PFSK-1 (cell line): ENCODE results near the gene SRRM2.

Experiments
- FOXP2 ChIP-seq: optimal IDR thresholded peaks from 2 replicates; pipeline ENCODE3; 2011; ENCODE audit warnings: borderline replicate concordance, control low read depth, inconsistent platforms; ENCODE audit not compliant: insufficient read depth; ENCODE audit errors: extremely low read length, extremely low read depth
- POLR2AphosphoS5 ChIP-seq: IDR thresholded peaks from 2 replicates; pipeline ENCODE4 v1.6.1; 2012; ENCODE audit warnings: low read depth, mild to moderate bottlenecking, control low read depth, low read length, moderate library complexity
- SIN3A ChIP-seq: IDR thresholded peaks from 2 replicates; pipeline ENCODE4 v1.6.1; 2012; ENCODE audit warnings: mild to moderate bottlenecking, low read length, moderate library complexity, borderline replicate concordance; ENCODE audit not compliant: insufficient read depth
- TAF1 ChIP-seq: IDR thresholded peaks from 2 replicates; pipeline ENCODE4 v1.6.1; 2012; ENCODE audit warnings: low read length, control low read depth, borderline replicate concordance; ENCODE audit not compliant: insufficient read depth
- TF ChIP-seq, protein P1 (sequence below), 2 experiments: IDR thresholded peaks; 2 replicates each; pipeline versions ENCODE4 v1.6.1 to v1.8.0; 2011 to 2012; ENCODE audit warnings: low read depth in 2 of 2, low read length in 2 of 2, control low read depth in 1 of 2, inconsistent platforms in 1 of 2, mild to moderate bottlenecking in 1 of 2, moderate library complexity in 1 of 2; ENCODE audit not compliant: insufficient read depth in 1 of 2

Gene SRRM2

DNA sequence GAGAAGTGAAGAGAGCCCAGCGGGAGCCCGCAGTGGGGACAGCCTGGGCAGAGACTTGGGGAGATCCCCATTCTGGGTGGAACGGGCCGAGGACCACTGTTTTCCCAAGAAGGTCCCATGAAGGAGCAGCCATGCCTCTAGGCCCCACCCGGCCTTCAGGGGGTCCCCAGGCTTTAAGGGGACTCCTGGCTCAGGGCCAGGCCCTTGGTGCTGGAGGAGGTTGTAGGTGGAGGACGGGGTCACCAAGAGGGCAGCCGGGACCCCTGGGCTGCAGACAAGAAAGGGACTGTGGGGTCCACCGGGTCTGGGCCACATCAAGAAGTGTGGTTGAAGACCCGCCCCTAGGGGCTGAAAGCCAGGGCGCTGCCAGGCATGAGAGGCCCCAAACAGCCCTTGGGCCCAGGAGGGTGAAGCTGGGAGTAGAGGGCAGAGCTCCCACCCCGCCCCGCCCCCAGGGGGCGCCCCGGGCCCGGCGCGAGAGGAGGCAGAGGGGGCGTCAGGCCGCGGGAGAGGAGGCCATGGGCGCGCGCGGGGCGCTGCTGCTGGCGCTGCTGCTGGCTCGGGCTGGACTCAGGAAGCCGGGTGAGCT, 64.4 kb downstream of the SRRM2 start, which contains the start of gene PRSS21:
TSS of gene PRSS21 (plus strand) at position 487 of the 589 bp plus-strand sequence. CDS start at position 519, 32 bp downstream.
- TF ChIP-seq POLR2AphosphoS5 (no peak), FOXP2 (no peak), TAF1 (no peak)
- TF ChIP-seq, protein P1, sequence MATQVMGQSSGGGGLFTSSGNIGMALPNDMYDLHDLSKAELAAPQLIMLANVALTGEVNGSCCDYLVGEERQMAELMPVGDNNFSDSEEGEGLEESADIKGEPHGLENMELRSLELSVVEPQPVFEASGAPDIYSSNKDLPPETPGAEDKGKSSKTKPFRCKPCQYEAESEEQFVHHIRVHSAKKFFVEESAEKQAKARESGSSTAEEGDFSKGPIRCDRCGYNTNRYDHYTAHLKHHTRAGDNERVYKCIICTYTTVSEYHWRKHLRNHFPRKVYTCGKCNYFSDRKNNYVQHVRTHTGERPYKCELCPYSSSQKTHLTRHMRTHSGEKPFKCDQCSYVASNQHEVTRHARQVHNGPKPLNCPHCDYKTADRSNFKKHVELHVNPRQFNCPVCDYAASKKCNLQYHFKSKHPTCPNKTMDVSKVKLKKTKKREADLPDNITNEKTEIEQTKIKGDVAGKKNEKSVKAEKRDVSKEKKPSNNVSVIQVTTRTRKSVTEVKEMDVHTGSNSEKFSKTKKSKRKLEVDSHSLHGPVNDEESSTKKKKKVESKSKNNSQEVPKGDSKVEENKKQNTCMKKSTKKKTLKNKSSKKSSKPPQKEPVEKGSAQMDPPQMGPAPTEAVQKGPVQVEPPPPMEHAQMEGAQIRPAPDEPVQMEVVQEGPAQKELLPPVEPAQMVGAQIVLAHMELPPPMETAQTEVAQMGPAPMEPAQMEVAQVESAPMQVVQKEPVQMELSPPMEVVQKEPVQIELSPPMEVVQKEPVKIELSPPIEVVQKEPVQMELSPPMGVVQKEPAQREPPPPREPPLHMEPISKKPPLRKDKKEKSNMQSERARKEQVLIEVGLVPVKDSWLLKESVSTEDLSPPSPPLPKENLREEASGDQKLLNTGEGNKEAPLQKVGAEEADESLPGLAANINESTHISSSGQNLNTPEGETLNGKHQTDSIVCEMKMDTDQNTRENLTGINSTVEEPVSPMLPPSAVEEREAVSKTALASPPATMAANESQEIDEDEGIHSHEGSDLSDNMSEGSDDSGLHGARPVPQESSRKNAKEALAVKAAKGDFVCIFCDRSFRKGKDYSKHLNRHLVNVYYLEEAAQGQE (IDR thresholded peaks at IDR 0.05; ENCODE audit: insufficient read depth in 1 of 2, low read depth in 2 of 2, low read length in 2 of 2), result no peak

DNA sequence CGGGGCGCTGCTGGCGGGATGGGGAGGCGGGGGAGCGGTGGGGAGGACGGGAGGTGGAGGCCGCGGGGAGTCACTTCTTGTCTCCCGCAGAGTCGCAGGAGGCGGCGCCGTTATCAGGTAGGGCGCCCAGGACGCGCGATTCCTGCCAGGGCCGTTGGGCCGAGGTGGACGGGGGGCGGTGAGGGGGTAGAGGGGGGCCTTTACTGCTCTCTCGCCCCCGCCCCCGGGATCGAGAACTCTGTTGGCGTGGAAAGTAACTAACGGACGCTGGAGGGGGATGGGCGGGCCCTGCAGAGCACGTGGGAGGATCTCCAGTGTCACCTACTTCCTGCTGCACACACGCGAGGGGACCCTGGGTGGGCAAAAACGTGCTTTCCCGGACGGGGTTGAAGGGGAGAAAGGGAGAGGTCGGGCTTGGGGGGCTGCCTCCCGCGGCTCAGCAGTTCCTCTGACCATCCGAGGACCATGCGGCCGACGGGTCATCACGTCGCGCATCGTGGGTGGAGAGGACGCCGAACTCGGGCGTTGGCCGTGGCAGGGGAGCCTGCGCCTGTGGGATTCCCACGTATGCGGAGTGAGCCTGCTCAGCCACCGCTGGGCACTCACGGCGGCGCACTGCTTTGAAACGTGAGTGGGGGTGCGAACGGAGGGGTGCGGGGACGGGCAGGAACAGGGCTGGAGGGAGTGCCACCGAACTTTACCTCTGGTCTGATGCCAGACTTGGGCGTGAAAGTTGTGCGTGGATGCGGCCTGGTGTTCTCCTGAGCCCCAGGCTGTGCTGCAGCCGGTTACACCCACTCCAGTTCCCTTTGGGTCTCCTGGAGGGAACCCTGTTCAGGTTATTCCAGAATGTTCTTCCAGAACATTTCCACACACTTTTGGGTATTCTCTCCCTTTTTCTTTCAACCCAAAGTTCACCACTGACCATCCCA, 65.2 kb downstream of the SRRM2 start:
- TF ChIP-seq TAF1 (no peak), POLR2AphosphoS5 (no peak), SIN3A (no peak), FOXP2 (no peak)
- TF ChIP-seq, protein P1 (IDR thresholded peaks at IDR 0.05; ENCODE audit: insufficient read depth in 1 of 2, low read depth in 2 of 2, low read length in 2 of 2), result no peak

DNA sequence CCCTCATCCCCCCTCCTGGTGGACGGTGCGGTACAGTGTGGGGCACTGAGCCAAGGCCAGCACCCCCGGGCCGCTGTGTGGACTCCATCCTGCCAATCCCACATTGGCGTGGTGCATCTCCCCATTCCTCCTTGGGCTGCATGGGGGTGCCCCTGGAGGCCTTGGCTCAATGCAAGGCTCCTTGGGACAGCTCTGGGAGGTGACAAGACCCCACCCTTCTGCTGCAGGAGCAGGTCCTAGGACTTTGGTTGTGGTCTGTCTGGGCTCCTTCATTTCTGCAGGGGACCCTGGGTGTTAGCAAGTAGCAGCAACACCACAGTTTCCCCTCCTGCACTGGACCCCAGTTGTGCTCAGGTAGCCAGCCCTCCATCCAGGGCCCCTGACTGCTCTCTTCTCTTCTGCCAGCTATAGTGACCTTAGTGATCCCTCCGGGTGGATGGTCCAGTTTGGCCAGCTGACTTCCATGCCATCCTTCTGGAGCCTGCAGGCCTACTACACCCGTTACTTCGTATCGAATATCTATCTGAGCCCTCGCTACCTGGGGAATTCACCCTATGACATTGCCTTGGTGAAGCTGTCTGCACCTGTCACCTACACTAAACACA, 65.9 kb downstream of the SRRM2 start:
- TF ChIP-seq TAF1 (no peak), FOXP2 (no peak), POLR2AphosphoS5 (no peak), SIN3A (no peak)
- TF ChIP-seq, protein P1 (IDR thresholded peaks at IDR 0.05; ENCODE audit: insufficient read depth in 1 of 2, low read depth in 2 of 2, low read length in 2 of 2), result no peak

DNA sequence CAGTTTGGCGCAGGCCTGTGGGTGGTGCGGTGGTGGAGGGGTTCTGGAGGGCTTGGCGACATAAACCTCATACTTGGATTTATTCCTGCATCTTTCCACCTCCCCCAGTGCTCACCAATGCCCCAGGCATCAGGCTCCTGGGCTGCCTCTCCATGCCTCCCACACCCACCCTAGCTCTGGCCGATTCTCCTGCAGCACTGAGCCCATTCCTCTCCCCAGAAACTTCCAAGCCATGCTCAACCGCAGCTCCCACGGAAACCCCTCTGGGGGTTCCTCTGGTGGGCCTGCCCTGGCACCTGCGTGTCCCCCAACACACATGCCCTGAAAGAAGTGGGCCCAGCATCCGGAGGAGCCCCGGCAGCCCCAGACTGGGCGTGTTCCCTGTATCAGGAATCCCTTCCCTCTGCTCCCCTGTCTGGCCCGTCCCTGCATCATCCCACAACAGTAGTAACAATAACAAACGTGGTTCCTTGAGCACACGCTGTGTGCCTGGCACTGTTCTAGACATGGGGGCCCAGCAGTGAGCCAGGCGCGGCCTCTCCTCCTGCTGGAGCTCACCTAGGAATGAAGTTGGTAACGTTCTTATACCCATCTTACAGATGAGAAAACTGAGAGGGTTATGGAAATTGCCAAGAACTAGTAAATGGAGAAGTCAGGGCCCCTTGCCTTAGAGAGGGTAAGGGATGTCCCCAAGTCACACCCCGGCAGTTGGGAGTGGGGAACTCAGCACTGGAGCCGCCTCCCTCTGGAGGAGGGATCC, 66.9 kb downstream of the SRRM2 start:
- TF ChIP-seq FOXP2, result no peak
- TF ChIP-seq SIN3A, result no peak
- TF ChIP-seq, protein P1 (IDR thresholded peaks at IDR 0.05; ENCODE audit: insufficient read depth in 1 of 2, low read depth in 2 of 2, low read length in 2 of 2), result no peak
- no peak for TF ChIP-seq TAF1
- TF ChIP-seq POLR2AphosphoS5, result no peak
